Mucosa of rectum (tissue), 2 donors: Measurements from ENCODE around the gene CBLB.

ENCODE experiments used
- H3K27ac ChIP-seq, 2 donors: one replicate each; pipeline ENCODE4 v1.7.0; 2013; ENCODE audit warnings: inconsistent platforms in 2 of 2, low read depth in 2 of 2, low read length in 2 of 2
- H3K27me3 ChIP-seq, 2 donors: one replicate each; pipeline ENCODE4 v1.7.0; 2013; ENCODE audit warnings: low read length in 2 of 2; ENCODE audit not compliant: control insufficient read depth in 2 of 2, insufficient read depth in 2 of 2
- H3K36me3 ChIP-seq, 2 donors: one replicate each; pipeline ENCODE4 v1.7.0; 2013; ENCODE audit warnings: low read length in 2 of 2; ENCODE audit not compliant: control insufficient read depth in 2 of 2, insufficient read depth in 2 of 2
- H3K4me1 ChIP-seq, 2 donors: one replicate each; pipeline ENCODE4 v1.7.0; 2013; ENCODE audit warnings: low read length in 2 of 2, mild to moderate bottlenecking in 1 of 2; ENCODE audit not compliant: control insufficient read depth in 2 of 2, insufficient read depth in 2 of 2
- H3K4me3 ChIP-seq, 2 donors: one replicate each; pipeline ENCODE4 v1.7.0; 2013; ENCODE audit warnings: low read length in 2 of 2
- H3K9ac ChIP-seq, 2 donors: one replicate each; pipeline ENCODE4 v1.7.0; 2013; ENCODE audit warnings: low read length in 2 of 2, low read depth in 1 of 2, mild to moderate bottlenecking in 1 of 2
- H3K9me3 ChIP-seq, 2 donors: one replicate each; pipeline ENCODE4 v1.7.0; 2013; ENCODE audit warnings: low read length in 2 of 2; ENCODE audit not compliant: control insufficient read depth in 2 of 2
- donor health status: healthy.
- donor health status: Normal muscosa, but diverticular disease.

CBLB gene

DNA sequence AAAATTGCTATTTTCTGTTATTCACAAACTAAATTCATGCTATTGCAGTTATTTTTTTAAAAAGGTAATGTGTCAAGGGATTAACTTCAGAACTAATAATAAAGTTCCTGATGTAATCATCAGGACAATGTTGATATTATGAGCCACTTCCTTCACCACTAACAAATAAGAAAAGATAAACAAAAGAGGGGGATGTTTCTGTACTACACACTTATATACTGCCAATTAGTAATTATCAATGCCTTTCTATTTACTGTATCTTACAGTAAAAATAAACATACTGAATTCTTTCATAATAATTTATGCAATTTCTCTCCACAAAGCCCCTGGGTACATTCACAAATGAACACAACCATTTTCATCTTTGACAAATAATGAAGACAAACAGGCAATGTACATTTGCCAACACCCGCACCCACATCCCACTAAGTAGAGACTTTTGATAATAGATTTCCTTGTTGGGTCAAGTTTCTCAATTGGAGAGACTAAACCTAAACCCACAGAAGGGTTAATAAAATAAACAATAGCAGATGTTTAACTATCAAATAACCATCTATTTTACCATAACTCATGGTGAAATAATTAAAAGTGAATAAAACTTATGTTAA lies 3.7 kb downstream of the CBLB start:
- Histone ChIP-seq H3K9me3 (no peaks in the 10 kb centered on the region), H3K27ac (no peak overlapping the region), H3K4me1 (peaks cover 5 to 20% of the 10 kb centered on the region in 2 donors), H3K36me3 (peaks cover 7 to 9% of the 10 kb centered on the region in 2 donors), H3K4me3 (no peak overlapping the region), H3K27me3 (no peaks in the 10 kb centered on the region), H3K9ac (no peak overlapping the region)

- H3K4me1 ChIP-seq: peaks cover 0 to 12% of the 10 kb centered on the region in 2 donors
- H3K4me3 ChIP-seq: no peak overlapping the region
- no peak overlapping the region for H3K27ac ChIP-seq
Measured at GRCh38 chr3:105864212-105864611, 4.6 kb downstream of the CBLB start.

DNA sequence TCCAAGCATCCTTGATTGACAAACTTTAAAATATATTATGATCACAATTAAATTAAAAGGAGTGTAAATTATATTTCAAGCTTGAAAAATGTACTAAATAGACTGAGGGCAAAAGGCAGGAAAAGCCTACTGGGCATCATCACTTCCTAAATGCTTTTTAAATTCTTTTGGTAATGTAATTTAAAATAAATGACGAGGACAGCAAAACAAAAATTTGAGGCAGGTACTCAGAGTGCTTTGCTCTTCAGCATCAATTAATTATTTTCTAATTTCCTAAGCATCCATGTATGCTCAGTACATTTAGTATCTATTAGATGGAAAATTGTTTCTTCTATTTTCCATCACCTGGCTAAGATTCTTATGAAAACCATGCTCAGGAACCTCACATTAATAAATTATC lies 5.2 kb downstream of the CBLB start:
- no peak overlapping the region for H3K9ac ChIP-seq
- peaks cover 7 to 9% of the 10 kb centered on the region in 2 donors for H3K36me3 ChIP-seq
- no peak overlapping the region for H3K4me3 ChIP-seq
- H3K27ac ChIP-seq: no peak overlapping the region
- H3K4me1 ChIP-seq: peaks cover 0 to 12% of the 10 kb centered on the region in 2 donors
- no peaks in the 10 kb centered on the region for H3K27me3 ChIP-seq
- H3K9me3 ChIP-seq: no peaks in the 10 kb centered on the region

More at GRCh38 chr3:105864212-105864611, 4.6 kb downstream of the CBLB start:
- Histone ChIP-seq H3K9me3 (no peaks in the 10 kb centered on the region), H3K27me3 (no peaks in the 10 kb centered on the region), H3K36me3 (peaks cover 7 to 9% of the 10 kb centered on the region in 2 donors), H3K9ac (no peak overlapping the region)

- H3K9ac ChIP-seq: no peak overlapping the region
- no peaks in the 10 kb centered on the region for H3K9me3 ChIP-seq
- no peak overlapping the region for H3K4me3 ChIP-seq
- H3K4me1 ChIP-seq: peaks cover 0 to 7% of the 10 kb centered on the region in 2 donors
- no peaks in the 10 kb centered on the region for H3K27me3 ChIP-seq
- no peak overlapping the region for H3K27ac ChIP-seq
- H3K36me3 ChIP-seq: peaks cover 7 to 9% of the 10 kb centered on the region in 2 donors
Measured at GRCh38 chr3:105862217-105862616, 6.6 kb downstream of the CBLB start.

GRCh38 chr3:105860641-105861040 lies 8.2 kb downstream of the CBLB start:
- no peaks in the 10 kb centered on the region for H3K27me3 ChIP-seq
- H3K9ac ChIP-seq: no peak overlapping the region
- H3K36me3 ChIP-seq: peaks cover 4 to 9% of the 10 kb centered on the region in 2 donors
- H3K9me3 ChIP-seq: no peaks in the 10 kb centered on the region
- no peak overlapping the region for H3K27ac ChIP-seq
- H3K4me3 ChIP-seq: no peak overlapping the region
- no peaks in the 10 kb centered on the region for H3K4me1 ChIP-seq

DNA sequence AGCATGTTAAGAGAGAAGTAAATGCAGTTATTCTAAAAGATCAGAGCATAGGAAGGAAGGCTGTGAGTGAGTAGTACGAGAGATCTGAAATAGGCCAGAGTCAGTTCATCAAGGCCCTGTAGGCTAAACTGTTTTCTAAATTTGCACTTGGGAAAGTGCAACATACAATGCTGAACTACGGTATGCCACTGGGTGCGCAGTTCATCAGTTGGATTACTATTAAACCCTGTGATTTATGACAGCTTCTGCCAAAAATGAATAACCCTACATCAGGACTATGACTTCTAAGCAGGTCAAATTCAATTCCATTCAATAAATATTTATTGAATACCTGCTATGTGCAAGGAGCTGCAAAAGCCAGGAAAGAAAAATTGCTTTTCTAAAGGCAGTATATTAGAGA lies 10.8 kb downstream of the CBLB start:
- no peaks in the 10 kb centered on the region for H3K4me1 ChIP-seq
- no peak overlapping the region for H3K4me3 ChIP-seq
- peaks cover 5 to 11% of the 10 kb centered on the region in 2 donors for H3K36me3 ChIP-seq
- H3K27ac ChIP-seq: no peak overlapping the region
- H3K27me3 ChIP-seq: no peaks in the 10 kb centered on the region
- H3K9me3 ChIP-seq: no peaks in the 10 kb centered on the region
- no peak overlapping the region for H3K9ac ChIP-seq

DNA sequence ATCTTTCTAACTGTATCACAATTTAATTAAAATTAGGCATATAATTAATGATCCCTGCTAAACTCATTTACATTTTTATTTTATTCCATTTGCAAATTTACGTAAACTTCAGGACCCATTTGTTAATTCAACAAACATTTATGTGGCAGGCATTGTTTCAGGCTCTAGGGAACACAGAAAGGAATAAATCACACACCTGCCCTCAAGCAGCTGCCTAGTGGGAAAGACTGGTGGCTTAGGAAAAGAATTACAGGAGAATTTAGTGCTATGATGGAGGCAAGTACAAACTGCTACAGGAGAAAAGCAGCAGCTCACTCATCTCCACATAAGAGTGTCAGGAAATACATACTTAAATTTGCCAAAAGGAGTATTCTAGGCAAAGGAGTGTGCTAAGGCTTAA lies 11.2 kb downstream of the CBLB start:
- Histone ChIP-seq H3K27ac (no peak overlapping the region), H3K4me1 (no peaks in the 10 kb centered on the region), H3K9ac (no peak overlapping the region), H3K4me3 (no peak overlapping the region), H3K9me3 (no peaks in the 10 kb centered on the region), H3K27me3 (no peaks in the 10 kb centered on the region), H3K36me3 (peaks cover 7 to 13% of the 10 kb centered on the region in 2 donors)

GRCh38 chr3:105856605-105857004 lies 12.2 kb downstream of the CBLB start:
- Histone ChIP-seq H3K36me3 (peaks cover 7 to 12% of the 10 kb centered on the region in 2 donors), H3K9ac (no peak overlapping the region), H3K4me3 (no peak overlapping the region), H3K27ac (no peak overlapping the region), H3K27me3 (no peaks in the 10 kb centered on the region), H3K9me3 (no peaks in the 10 kb centered on the region), H3K4me1 (no peaks in the 10 kb centered on the region)

DNA sequence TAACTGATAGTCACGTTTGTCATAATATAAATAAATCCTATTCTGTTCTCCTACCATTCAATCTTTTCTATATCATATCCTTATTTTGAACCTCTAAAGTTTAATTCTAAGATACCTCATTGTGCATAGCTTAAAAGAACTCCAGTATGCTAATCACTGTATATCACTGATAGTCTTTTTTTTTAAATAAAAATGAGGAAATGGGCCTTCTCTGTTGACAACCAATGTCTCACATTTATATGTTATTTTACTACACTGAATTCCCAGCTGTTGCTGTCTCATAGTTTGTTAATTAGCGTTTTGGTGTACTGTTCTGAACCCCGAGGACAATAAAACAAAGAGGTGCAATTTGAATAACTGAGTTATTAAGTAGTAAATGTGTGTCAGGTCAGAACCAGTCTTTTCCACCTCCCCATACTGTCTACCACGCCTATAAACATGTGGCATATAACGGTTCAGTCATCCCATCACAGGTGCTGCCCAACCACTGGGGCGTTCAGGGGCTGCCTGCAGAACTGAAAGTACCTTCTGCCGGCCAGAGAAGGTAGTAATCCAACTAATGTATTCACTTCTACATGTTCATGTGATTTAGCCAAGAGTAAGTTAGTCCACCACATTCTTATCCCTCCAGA lies 14.9 kb downstream of the CBLB start:
- H3K27ac ChIP-seq: no peak overlapping the region
- no peaks in the 10 kb centered on the region for H3K27me3 ChIP-seq
- H3K4me1 ChIP-seq: no peaks in the 10 kb centered on the region
- H3K36me3 ChIP-seq: peaks cover 7 to 16% of the 10 kb centered on the region in 2 donors
- H3K9me3 ChIP-seq: no peaks in the 10 kb centered on the region
- H3K9ac ChIP-seq: no peak overlapping the region
- H3K4me3 ChIP-seq: no peak overlapping the region

- no peak overlapping the region for H3K27ac ChIP-seq
- H3K36me3 ChIP-seq: peaks cover 7 to 16% of the 10 kb centered on the region in 2 donors
- H3K27me3 ChIP-seq: no peaks in the 10 kb centered on the region
- H3K9me3 ChIP-seq: no peaks in the 10 kb centered on the region
- H3K4me1 ChIP-seq: no peaks in the 10 kb centered on the region
- H3K4me3 ChIP-seq: no peak overlapping the region
- H3K9ac ChIP-seq: no peak overlapping the region
Measured at GRCh38 chr3:105851582-105851981, 17.2 kb downstream of the CBLB start.
